Cardiac fibroblast (primary cell): ENCODE measurements around the gene PRKD1.
A peak's percentile ranks its signal among the peaks of the same experiment; 100 is the strongest.
"Not testable (repeated sequence)": the region's sequence is repeated elsewhere in the genome, so short reads cannot be mapped to it uniquely, and the experiment has no call there.

Experiments used
- DNase-seq, 2 donors: peaks; one replicate each; pipeline versions ENCODE4 v3.0.0 to v3.0.0-alpha.2; 2010; ENCODE audit warnings: low read depth in 2 of 2
- H3K4me3 ChIP-seq, 2 donors: replicated peaks in 1 of 2; 1 replicate in 1 of 2; 2 replicates in 1 of 2; pipeline ENCODE4 v1.5.1; 2011; ENCODE audit warnings: low read depth in 2 of 2, low read length in 2 of 2, mild to moderate bottlenecking in 2 of 2, moderate library complexity in 1 of 2
- CTCF ChIP-seq: IDR thresholded peaks from one replicate; pipeline ENCODE4 v1.5.1; 2011; ENCODE audit warnings: low read depth, mild to moderate bottlenecking, low read length, inconsistent platforms

PRKD1 gene

GRCh38 chr14:29846339-29847055, 81.2 kb downstream of the PRKD1 start:
- DNase-seq: peak in 1 of 2 donors; percentile 17
- no peak for TF ChIP-seq CTCF
- H3K4me3 ChIP-seq: no peak overlapping the region

GRCh38 chr14:29843981-29844380, 83.7 kb downstream of the PRKD1 start:
- no peak for DNase-seq
- no peak overlapping the region for H3K4me3 ChIP-seq
- TF ChIP-seq CTCF: no peak

- no peak for TF ChIP-seq CTCF
- H3K4me3 ChIP-seq: no peak overlapping the region
- no peak for DNase-seq
Measured at GRCh38 chr14:29842228-29842627, 85.4 kb downstream of the PRKD1 start.

- DNase-seq, H3K4me3 ChIP-seq: not testable (repeated sequence)
Measured at GRCh38 chr14:29840369-29840892, 87.2 kb downstream of the PRKD1 start.

- not testable (repeated sequence) for DNase-seq, H3K4me3 ChIP-seq
Measured at GRCh38 chr14:29839691-29840090, 88.0 kb downstream of the PRKD1 start.

GRCh38 chr14:29838752-29839151, 88.9 kb downstream of the PRKD1 start:
- H3K4me3 ChIP-seq: no peak overlapping the region
- DNase-seq: no peak
- TF ChIP-seq CTCF: no peak

- DNase-seq: no peak
- no peak for TF ChIP-seq CTCF
- no peak overlapping the region for H3K4me3 ChIP-seq
Measured at GRCh38 chr14:29836395-29836794, 91.3 kb downstream of the PRKD1 start.

- no peak for TF ChIP-seq CTCF
- no peak overlapping the region for H3K4me3 ChIP-seq
- no peak for DNase-seq
Measured at GRCh38 chr14:29832042-29832441, 95.6 kb downstream of the PRKD1 start.
